AG09319 (cell line): ENCODE results near the gene PFKP.

ENCODE experiments used
- DNase-seq: peaks from one replicate; pipeline ENCODE4 v3.0.0-alpha.2; 2010; ENCODE audit warnings: low read depth; ENCODE audit errors: extremely low read depth
- CTCF ChIP-seq: IDR thresholded peaks from 2 replicates; pipeline ENCODE4 v1.5.1; 2011; ENCODE audit warnings: low read depth, mild to moderate bottlenecking, inconsistent platforms, low read length, moderate library complexity

PFKP gene

GRCh38 chr10:3145366-3145765, 78.0 kb downstream of the PFKP start:
- no peak for TF ChIP-seq CTCF
- no peak for DNase-seq

- DNase-seq = no peak
- TF ChIP-seq CTCF = no peak
Measured at GRCh38 chr10:3146289-3146688, 78.9 kb downstream of the PFKP start.

DNA sequence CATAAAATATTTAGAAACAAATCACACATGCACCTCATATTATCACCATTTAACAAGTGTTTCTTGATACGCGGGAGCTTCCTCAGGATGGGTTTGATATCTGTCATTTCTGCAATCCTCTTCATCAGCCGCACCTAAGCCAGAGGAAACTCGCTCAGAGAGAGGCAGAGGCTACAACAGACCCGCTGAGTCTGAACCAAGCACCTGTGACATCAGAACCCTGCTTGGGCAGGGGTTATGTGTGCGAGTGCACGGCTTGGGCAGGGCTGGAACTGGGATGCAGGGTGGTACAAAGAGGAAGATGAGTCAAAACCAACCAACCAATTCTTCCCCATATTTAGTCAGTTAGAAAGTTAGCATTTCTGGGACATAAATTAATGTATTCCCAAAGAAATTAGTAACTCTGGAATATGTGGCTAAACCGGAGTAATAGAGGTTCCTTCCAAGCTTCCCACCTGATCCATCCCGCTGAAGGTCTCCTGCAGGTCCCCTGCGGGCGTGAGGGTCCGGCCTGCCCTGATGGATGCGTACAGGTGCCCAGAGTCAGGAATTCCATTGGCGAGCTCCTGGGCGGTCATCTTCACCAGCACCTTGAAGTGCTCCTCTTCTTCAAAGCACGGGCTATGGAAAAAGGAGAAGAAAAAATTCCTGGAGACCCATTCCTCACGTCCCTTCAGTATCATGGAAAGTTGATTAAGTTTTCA, 79.9 kb downstream of the PFKP start:
- TF ChIP-seq CTCF = no peak
- no peak for DNase-seq

- no peak for DNase-seq
- TF ChIP-seq CTCF = no peak
Measured at GRCh38 chr10:3148041-3148440, 80.7 kb downstream of the PFKP start.

- no peak for DNase-seq
- TF ChIP-seq CTCF = no peak
Measured at GRCh38 chr10:3148994-3149393, 81.6 kb downstream of the PFKP start.

GRCh38 chr10:3149918-3150317, 82.6 kb downstream of the PFKP start:
- TF ChIP-seq CTCF = no peak
- DNase-seq = no peak

DNA sequence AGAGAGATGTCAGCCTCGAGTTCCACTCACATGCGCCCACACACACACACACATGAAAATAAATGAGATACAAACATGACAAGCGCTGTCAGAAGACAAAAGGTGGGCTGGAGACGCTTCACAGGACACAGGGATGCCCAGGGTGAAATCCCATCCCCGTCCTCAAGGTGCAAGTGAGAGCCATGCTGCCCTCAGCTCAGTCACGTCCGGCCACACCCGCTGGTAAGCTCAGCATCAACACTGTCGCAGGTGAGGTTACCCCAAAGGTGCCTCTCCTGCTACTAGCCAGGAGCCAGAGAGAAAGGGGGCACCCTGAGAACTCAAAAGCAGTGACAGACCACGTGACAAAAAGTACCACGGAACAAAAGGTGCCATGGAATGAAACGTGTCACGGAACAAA, 83.0 kb downstream of the PFKP start:
- TF ChIP-seq CTCF = no peak
- DNase-seq = no peak
